Sigmoid colon (tissue), 7 donors: ENCODE results near the gene KCNJ5. TPM values are rescaled to one million over a fixed set of nuclear protein-coding genes. Genes with fewer than 3 reads are reported as not detected.

ENCODE experiments used
- DNase-seq: peaks from one replicate; pipeline ENCODE4 v3.0.0-alpha.2; 2019
- H3K27ac ChIP-seq, 4 donors: fragments of 200-600 bp; sonication (generic); one replicate each; pipeline ENCODE4 v1.5.1; 2016 to 2019; ENCODE audit warnings: mild to moderate bottlenecking in 1 of 4
- H3K27me3 ChIP-seq, 3 donors: fragments of 200-600 bp; sonication (generic); one replicate each; pipeline ENCODE4 v1.5.1; 2019; ENCODE audit warnings: mild to moderate bottlenecking in 1 of 3
- H3K36me3 ChIP-seq, 4 donors: fragments of 200-600 bp; sonication (generic); one replicate each; pipeline ENCODE4 v1.5.1; 2016 to 2019
- H3K4me1 ChIP-seq, 4 donors: fragments of 200-600 bp; sonication (generic); one replicate each; pipeline ENCODE4 v1.5.1; 2017 to 2019
- H3K4me3 ChIP-seq, 4 donors: fragments of 200-600 bp; sonication (generic); one replicate each; pipeline ENCODE4 v1.5.1; 2017 to 2019; ENCODE audit warnings: mild to moderate bottlenecking in 2 of 4, moderate library complexity in 1 of 4
- H3K9me3 ChIP-seq, 4 donors: fragments of 200-600 bp in 3 of 4; sonication (generic) in 3 of 4; one replicate each; pipeline versions ENCODE4 v1.5.1 to v1.6.1; 2013 to 2019
- CTCF ChIP-seq, 4 experiments: fragments of 450-650 bp in 3 of 4; fragments of 200-600 bp in 1 of 4; IDR thresholded peaks; one replicate each; pipeline ENCODE4 v1.5.1; 2016 to 2019; ENCODE audit warnings: antibody characterized with exemption in 4 of 4, mild to moderate bottlenecking in 3 of 4, moderate library complexity in 2 of 4
- EP300 ChIP-seq, 4 donors: sonication (generic); formaldehyde crosslinking; IDR thresholded peaks; one replicate each; pipeline ENCODE4 v1.6.1; 2017; ENCODE audit warnings: antibody characterized with exemption in 4 of 4
- POLR2A ChIP-seq, 2 donors: fragments of 450-650 bp; IDR thresholded peaks; one replicate each; pipeline ENCODE4 v1.6.1; 2016; ENCODE audit warnings: antibody characterized with exemption in 2 of 2, mild to moderate bottlenecking in 2 of 2, moderate library complexity in 2 of 2
- POLR2AphosphoS5 ChIP-seq, 4 donors: sonication (generic); formaldehyde crosslinking; IDR thresholded peaks; one replicate each; pipeline ENCODE4 v1.6.1; 2017; ENCODE audit warnings: antibody characterized with exemption in 4 of 4
- WGBS, 2 donors: extraction: QIAGEN DNeasy Blood & Tissue Kit; methylation state at CpG; one replicate each; pipeline ENCODE4 v1.1.7; 2013; 5-methylcytosine and 5-hydroxymethylcytosine counted together
- intact Hi-C: fragments of 100-400 bp; cut with DNase I; formaldehyde crosslinking; loops from one replicate; pipeline ENCODE4 v1.15.1; 2023
- polyA plus RNA-seq, 3 donors: library from polyadenylated mRNA; stranded (reverse); fragments of 200-250 nt; gene quantifications; one replicate each; pipeline ENCODE4 v1.2.3, GENCODE V29; 2013
- total RNA-seq, 4 donors: library from RNA; depleted of rRNA; stranded (reverse); fragments of >200 nt; gene quantifications; one replicate each; pipeline ENCODE4 v1.1.0, GENCODE V29; 2016
- donor health status: healthy with polysubstance abuse.
- donor health status: Bipolar disorder and iron deficiency.
- donor health status: healthy.

KCNJ5 gene
- total and polyA plus RNA-seq, 7 donors: 0.58 to 4.7 (median 2.0) TPM; not detected in 1

GRCh38 chr11:128926437-128927107 is 35.4 kb downstream of the KCNJ5 start:
- Histone ChIP-seq H3K9me3 (no peaks in the 10 kb centered on the region), H3K27ac (no peak overlapping the region), H3K4me1 (no peaks in the 10 kb centered on the region), H3K4me3 (no peak overlapping the region), H3K27me3 (no peaks in the 10 kb centered on the region), H3K36me3 (no peaks in the 10 kb centered on the region)
- intact Hi-C loops: no loop called here
- WGBS, 2 donors: 89 to 90% methylated on average over 17 of the region's 17 CpGs
- TF ChIP-seq POLR2A (IDR thresholded peaks at IDR 0.05): no peak
- no peak for TF ChIP-seq CTCF (IDR thresholded peaks at IDR 0.05)
- TF ChIP-seq EP300 (IDR thresholded peaks at IDR 0.05): no peak
- TF ChIP-seq POLR2AphosphoS5 (IDR thresholded peaks at IDR 0.05): no peak
- DNase-seq: no peak

GRCh38 chr11:128927108-128927461 is 35.9 kb downstream of the KCNJ5 start:
- Histone ChIP-seq H3K36me3 (no peaks in the 10 kb centered on the region), H3K9me3 (no peaks in the 10 kb centered on the region), H3K4me3 (no peak overlapping the region), H3K27ac (no peak overlapping the region), H3K27me3 (no peaks in the 10 kb centered on the region), H3K4me1 (no peaks in the 10 kb centered on the region)
- 78 to 79% methylated on average over 11 of the region's 11 CpGs for WGBS, 2 donors
- no peak for DNase-seq
- TF ChIP-seq POLR2AphosphoS5 (IDR thresholded peaks at IDR 0.05) (no peak), POLR2A (IDR thresholded peaks at IDR 0.05) (no peak)
- intact Hi-C loops: no loop called here

GRCh38 chr11:128927683-128928336 is 36.7 kb downstream of the KCNJ5 start:
- H3K4me3 ChIP-seq: no peak overlapping the region
- DNase-seq: no peak
- no peaks in the 10 kb centered on the region for H3K9me3 ChIP-seq
- intact Hi-C loops: no loop called here
- H3K27ac ChIP-seq: no peak overlapping the region
- WGBS, 2 donors: 87 to 90% methylated on average over 12 of the region's 12 CpGs
- H3K36me3 ChIP-seq: no peaks in the 10 kb centered on the region
- TF ChIP-seq POLR2A (IDR thresholded peaks at IDR 0.05) (no peak), EP300 (IDR thresholded peaks at IDR 0.05) (no peak), POLR2AphosphoS5 (IDR thresholded peaks at IDR 0.05) (no peak), CTCF (IDR thresholded peaks at IDR 0.05) (no peak)
- no peaks in the 10 kb centered on the region for H3K4me1 ChIP-seq
- H3K27me3 ChIP-seq: no peaks in the 10 kb centered on the region

- Histone ChIP-seq H3K4me1 (no peaks in the 10 kb centered on the region), H3K4me3 (no peak overlapping the region), H3K9me3 (no peaks in the 10 kb centered on the region), H3K36me3 (no peaks in the 10 kb centered on the region), H3K27ac (no peak overlapping the region), H3K27me3 (peaks cover 0 to 3% (median 0%) of the 10 kb centered on the region in 3 donors)
- intact Hi-C loops: no loop called here
- DNase-seq: no peak
- WGBS, 2 donors: 23 to 57% methylated on average over 5 of the region's 5 CpGs
- no peak for TF ChIP-seq POLR2A (IDR thresholded peaks at IDR 0.05)
- TF ChIP-seq EP300 (IDR thresholded peaks at IDR 0.05): no peak
- TF ChIP-seq CTCF (IDR thresholded peaks at IDR 0.05): no peak
- TF ChIP-seq POLR2AphosphoS5 (IDR thresholded peaks at IDR 0.05): no peak
Observed at GRCh38 chr11:128928400-128928799, 37.2 kb downstream of the KCNJ5 start.

- H3K27ac ChIP-seq: no peak overlapping the region
- TF ChIP-seq POLR2AphosphoS5 (IDR thresholded peaks at IDR 0.05) (no peak), POLR2A (IDR thresholded peaks at IDR 0.05) (no peak), EP300 (IDR thresholded peaks at IDR 0.05) (no peak), CTCF (IDR thresholded peaks at IDR 0.05) (no peak)
- H3K36me3 ChIP-seq: no peaks in the 10 kb centered on the region
- DNase-seq: no peak
- no peaks in the 10 kb centered on the region for H3K4me1 ChIP-seq
- H3K27me3 ChIP-seq: peaks cover 0 to 3% (median 0%) of the 10 kb centered on the region in 3 donors
- no peak overlapping the region for H3K4me3 ChIP-seq
- 64 to 76% methylated on average over 5 of the region's 5 CpGs for WGBS, 2 donors
- intact Hi-C loops: no loop called here
- H3K9me3 ChIP-seq: no peaks in the 10 kb centered on the region
Observed at GRCh38 chr11:128929468-128929867, 38.3 kb downstream of the KCNJ5 start.
